Testis (tissue), 3 donors: ENCODE measurements around the gene KIFC1. TPM values are rescaled to one million over a fixed set of nuclear protein-coding genes. Genes with fewer than 3 reads are reported as not detected.

Source experiments
- DNase-seq: peaks from one replicate; pipeline ENCODE4 v3.0.0-alpha.2; 2019
- H3K27ac ChIP-seq, 2 donors: fragments of 200-600 bp; sonication (generic); one replicate each; pipeline ENCODE4 v1.5.1; 2019
- H3K27me3 ChIP-seq: fragments of 200-600 bp; sonication (generic); one replicate; pipeline ENCODE4 v1.5.1; 2019
- H3K36me3 ChIP-seq: fragments of 200-600 bp; sonication (generic); one replicate; pipeline ENCODE4 v1.5.1; 2017; ENCODE audit warnings: low read depth; ENCODE audit errors: missing control alignments
- H3K4me1 ChIP-seq: fragments of 200-600 bp; sonication (generic); one replicate; pipeline ENCODE4 v1.5.1; 2019
- H3K4me3 ChIP-seq, 2 donors: fragments of 200-600 bp; sonication (generic); one replicate each; pipeline ENCODE4 v1.5.1; 2017 to 2019
- H3K9me3 ChIP-seq: fragments of 200-600 bp; sonication (generic); one replicate; pipeline ENCODE4 v1.5.1; 2017
- CTCF ChIP-seq, 3 experiments: fragments of 450-650 bp in 2 of 3; fragments of 200-600 bp in 1 of 3; sonication (generic) in 1 of 3; IDR thresholded peaks; one replicate each; pipeline ENCODE4 v1.5.1; 2016 to 2019; ENCODE audit warnings: antibody characterized with exemption in 3 of 3, mild to moderate bottlenecking in 2 of 3, moderate library complexity in 1 of 3
- POLR2A ChIP-seq: fragments of 450-650 bp; IDR thresholded peaks from one replicate; pipeline ENCODE4 v1.6.1; 2017; ENCODE audit warnings: antibody characterized with exemption, mild to moderate bottlenecking, moderate library complexity
- WGBS, 2 donors: methylation state at CpG; one replicate each; pipeline ENCODE4 v1.1.5; 2018; 5-methylcytosine and 5-hydroxymethylcytosine counted together
- intact Hi-C: fragments of 100-400 bp; cut with DNase I; formaldehyde crosslinking; loops from one replicate; pipeline ENCODE4 v1.15.1; 2023; ENCODE audit warnings: low total_unique reads
- polyA plus RNA-seq: library from polyadenylated mRNA; stranded (reverse); fragments of 350-450 nt; fragmentation: Illumina TruSeq; extraction: RNeasy Lipid Tissue Mini Kit (QIAGEN cat#74804); gene quantifications from one replicate; pipeline ENCODE4 v1.2.3, GENCODE V29; 2014; ENCODE audit warnings: low read depth, low replicate concordance; ENCODE audit not compliant: insufficient read depth
- total RNA-seq, 2 donors: library from RNA; depleted of rRNA; stranded (reverse); fragments of >200 nt; gene quantifications; one replicate each; pipeline ENCODE4 v1.2.3, GENCODE V29; 2016

KIFC1 gene
- total and polyA plus RNA-seq, 3 donors from 2014 or later: 19.8 to 22.5 (median 20.2) TPM

- no peaks in the 10 kb centered on the region for H3K36me3 ChIP-seq
- H3K27ac ChIP-seq: no peak overlapping the region
- no peak for DNase-seq
- H3K27me3 ChIP-seq: no peaks in the 10 kb centered on the region
- no peaks in the 10 kb centered on the region for H3K9me3 ChIP-seq
- no peaks in the 10 kb centered on the region for H3K4me1 ChIP-seq
- WGBS, 2 donors: 41 to 49% methylated on average over 3 to 4 of the region's 4 CpGs
- H3K4me3 ChIP-seq: no peak overlapping the region
- intact Hi-C loops: no loop called here
- TF ChIP-seq POLR2A (no peak), CTCF (IDR thresholded peaks at IDR 0.05) (peak; percentile 21 to 30 (median 30))
Measured at GRCh38 chr6:33384581-33385020, 7.0 kb upstream of the KIFC1 start.

GRCh38 chr6:33390173-33390572, 1.4 kb upstream of the KIFC1 start:
- WGBS, 2 donors: 56 to 66% methylated on average over 2 of the region's 2 CpGs
- no peak for DNase-seq
- no peaks in the 10 kb centered on the region for H3K36me3 ChIP-seq
- no peak overlapping the region for H3K27ac ChIP-seq
- H3K9me3 ChIP-seq: no peaks in the 10 kb centered on the region
- no peak overlapping the region for H3K4me3 ChIP-seq
- intact Hi-C loops: no loop called here
- H3K27me3 ChIP-seq: no peaks in the 10 kb centered on the region
- H3K4me1 ChIP-seq: peaks cover 7% of the 10 kb centered on the region
- no peak for TF ChIP-seq CTCF (IDR thresholded peaks at IDR 0.05)
- no peak for TF ChIP-seq POLR2A

GRCh38 chr6:33390767-33391277, 801 bp upstream of the KIFC1 start:
- intact Hi-C loops: no loop called here
- 56 to 63% methylated on average over 9 of the region's 9 CpGs for WGBS, 2 donors
- H3K27ac ChIP-seq: peak overlapping the region; percentile 89 to 96
- H3K4me3 ChIP-seq: peak overlapping the region; percentile 51 to 65
- no peaks in the 10 kb centered on the region for H3K9me3 ChIP-seq
- H3K36me3 ChIP-seq: no peaks in the 10 kb centered on the region
- no peaks in the 10 kb centered on the region for H3K27me3 ChIP-seq
- peaks cover 7% of the 10 kb centered on the region for H3K4me1 ChIP-seq
- DNase-seq: no peak
- no peak for TF ChIP-seq POLR2A
- TF ChIP-seq CTCF (IDR thresholded peaks at IDR 0.05): no peak

GRCh38 chr6:33391922-33392594, 435 bp downstream of the KIFC1 start:
- Histone ChIP-seq H3K27me3 (no peaks in the 10 kb centered on the region), H3K9me3 (no peaks in the 10 kb centered on the region), H3K36me3 (no peaks in the 10 kb centered on the region), H3K4me1 (peaks cover 7% of the 10 kb centered on the region), H3K4me3 (peak overlapping the region; percentile 51 to 65), H3K27ac (peak overlapping the region; percentile 64 to 96)
- WGBS, 2 donors: 1% methylated on average over 12 to 24 of the region's 31 CpGs
- intact Hi-C loops: no loop called here
- TF ChIP-seq CTCF (IDR thresholded peaks at IDR 0.05): no peak
- no peak for DNase-seq

GRCh38 chr6:33392595-33392948, 949 bp downstream of the KIFC1 start:
- TF ChIP-seq CTCF (IDR thresholded peaks at IDR 0.05) (no peak), POLR2A (no peak)
- Histone ChIP-seq H3K27ac (peak overlapping the region in 1 of 2 donors; percentile 64), H3K9me3 (no peaks in the 10 kb centered on the region), H3K36me3 (no peaks in the 10 kb centered on the region), H3K27me3 (no peaks in the 10 kb centered on the region), H3K4me1 (peaks cover 7% of the 10 kb centered on the region), H3K4me3 (no peak overlapping the region)
- DNase-seq: no peak
- 33 to 43% methylated on average over 5 of the region's 5 CpGs for WGBS, 2 donors
- intact Hi-C loops: no loop called here
